Measurements from ENCODE around the gene NACC2.

Gene NACC2

DNA sequence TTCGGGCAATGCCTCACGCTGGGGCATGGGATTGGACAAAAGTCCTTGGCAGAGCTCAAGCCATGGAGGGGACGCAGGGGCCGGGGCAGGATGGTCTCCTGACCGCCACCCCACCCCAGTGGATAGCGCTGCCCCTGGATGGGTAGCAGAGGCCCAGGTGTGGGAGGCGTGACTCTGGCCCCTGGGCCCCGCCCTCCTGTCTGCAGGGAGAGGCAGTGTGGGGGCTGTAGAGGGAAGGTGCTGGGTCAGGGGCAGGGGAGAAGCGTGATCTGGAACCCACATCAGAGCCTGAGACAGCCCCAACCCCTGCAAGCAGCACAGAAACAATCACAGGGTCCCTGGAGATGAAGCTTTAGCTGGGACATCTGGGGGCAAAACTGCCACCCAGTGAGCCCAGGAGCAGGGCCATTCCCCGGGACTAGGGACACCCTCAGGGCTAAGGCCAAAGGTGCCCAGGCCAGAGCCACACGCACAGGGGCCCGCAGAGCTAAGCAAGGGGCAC lies 36.2 kb downstream of the NACC2 start:
- ATAC-seq = no peak
- TF ChIP-seq GLIS3 (CRISPR knock-in tag; IDR thresholded peaks at IDR 0.05) (no peak), RARB (CRISPR knock-in tag; IDR thresholded peaks at IDR 0.05) (no peak), OSR1 (CRISPR knock-in tag; IDR thresholded peaks at IDR 0.05) (no peak), ZFP30 (CRISPR knock-in tag; IDR thresholded peaks at IDR 0.05) (no peak), ZNF70 (CRISPR knock-in tag; IDR thresholded peaks at IDR 0.05) (no peak), TOX (CRISPR knock-in tag; IDR thresholded peaks at IDR 0.05; ENCODE audit: borderline replicate concordance) (no peak)

DNA sequence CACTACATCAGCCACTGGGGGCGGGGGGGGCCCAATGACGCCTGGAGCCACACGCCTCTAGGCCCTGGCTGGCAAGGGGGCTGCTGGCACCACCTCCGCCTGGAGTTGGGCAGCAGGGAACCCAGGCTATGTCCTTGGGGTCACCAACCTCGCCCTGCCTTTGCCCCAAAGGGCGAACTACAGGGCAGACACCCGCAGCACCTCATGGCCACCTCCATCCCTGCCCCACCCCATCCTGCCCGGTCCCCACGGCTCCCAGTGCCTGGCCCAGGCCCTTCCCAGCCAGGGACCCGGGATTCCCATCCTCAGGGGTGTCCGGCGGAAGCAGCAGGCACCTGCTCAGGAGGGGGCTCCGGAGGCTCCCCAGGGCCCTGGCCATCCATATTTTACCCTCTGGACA lies 37.0 kb downstream of the NACC2 start:
- ATAC-seq = no peak
- TF ChIP-seq ZC3H10 (CRISPR knock-in tag; IDR thresholded peaks at IDR 0.05) (no peak), TCF4 (CRISPR knock-in tag; IDR thresholded peaks at IDR 0.05; ENCODE audit: borderline replicate concordance) (no peak), PATZ1 (CRISPR knock-in tag; IDR thresholded peaks at IDR 0.05; ENCODE audit: borderline replicate concordance) (no peak), POU6F1 (CRISPR knock-in tag; IDR thresholded peaks at IDR 0.05; ENCODE audit: borderline replicate concordance, low read depth) (no peak), PPARA (CRISPR knock-in tag; IDR thresholded peaks at IDR 0.05; ENCODE audit: borderline replicate concordance) (no peak), ISL1 (CRISPR knock-in tag; IDR thresholded peaks at IDR 0.05) (no peak), SNAI2 (CRISPR knock-in tag; IDR thresholded peaks at IDR 0.05) (no peak), ZNF70 (CRISPR knock-in tag; IDR thresholded peaks at IDR 0.05) (no peak), CREB5 (CRISPR knock-in tag; IDR thresholded peaks at IDR 0.05; ENCODE audit: low read depth) (no peak), TOX (CRISPR knock-in tag; IDR thresholded peaks at IDR 0.05; ENCODE audit: borderline replicate concordance) (no peak)

GRCh38 chr9:136057236-136058081 lies 37.6 kb downstream of the NACC2 start:
- ATAC-seq = no peak

More at GRCh38 chr9:136057236-136058081, 37.6 kb downstream of the NACC2 start:
- TF ChIP-seq PATZ1 (CRISPR knock-in tag; IDR thresholded peaks at IDR 0.05; ENCODE audit: borderline replicate concordance) = no peak
- no peak for TF ChIP-seq CREB5 (CRISPR knock-in tag; IDR thresholded peaks at IDR 0.05; ENCODE audit: low read depth)
- no peak for TF ChIP-seq POU6F1 (CRISPR knock-in tag; IDR thresholded peaks at IDR 0.05; ENCODE audit: borderline replicate concordance, low read depth)
- TF ChIP-seq ZC3H10 (CRISPR knock-in tag; IDR thresholded peaks at IDR 0.05) = no peak
- no peak for TF ChIP-seq TSHZ2 (CRISPR knock-in tag; IDR thresholded peaks at IDR 0.05)
- TF ChIP-seq ZNF8 (CRISPR knock-in tag; IDR thresholded peaks at IDR 0.05) = no peak
- TF ChIP-seq ISL1 (CRISPR knock-in tag; IDR thresholded peaks at IDR 0.05) = no peak
- no peak for TF ChIP-seq CSRNP3 (CRISPR knock-in tag; IDR thresholded peaks at IDR 0.05)
- TF ChIP-seq BACH2 (CRISPR knock-in tag; IDR thresholded peaks at IDR 0.05; ENCODE audit: borderline replicate concordance) = no peak
- TF ChIP-seq ZFP30 (CRISPR knock-in tag; IDR thresholded peaks at IDR 0.05) = no peak
- TF ChIP-seq ZFP3 (CRISPR knock-in tag; IDR thresholded peaks at IDR 0.05) = no peak
- no peak for TF ChIP-seq SNAI2 (CRISPR knock-in tag; IDR thresholded peaks at IDR 0.05)
- no peak for TF ChIP-seq TOX (CRISPR knock-in tag; IDR thresholded peaks at IDR 0.05; ENCODE audit: borderline replicate concordance)
